Testis (tissue), 2 donors: ENCODE data around the gene ACER1.

Source experiments
- POLR2A ChIP-seq: fragments of 450-650 bp; IDR thresholded peaks from one replicate; pipeline ENCODE4 v1.6.1; 2017; ENCODE audit warnings: antibody characterized with exemption, mild to moderate bottlenecking, moderate library complexity
- TF ChIP-seq, protein P1 (sequence below), 3 experiments: fragments of 450-650 bp in 2 of 3; fragments of 200-600 bp in 1 of 3; sonication (generic) in 1 of 3; IDR thresholded peaks; one replicate each; pipeline ENCODE4 v1.5.1; 2016 to 2019; ENCODE audit warnings: antibody characterized with exemption in 3 of 3, mild to moderate bottlenecking in 2 of 3, moderate library complexity in 1 of 3

DNA sequence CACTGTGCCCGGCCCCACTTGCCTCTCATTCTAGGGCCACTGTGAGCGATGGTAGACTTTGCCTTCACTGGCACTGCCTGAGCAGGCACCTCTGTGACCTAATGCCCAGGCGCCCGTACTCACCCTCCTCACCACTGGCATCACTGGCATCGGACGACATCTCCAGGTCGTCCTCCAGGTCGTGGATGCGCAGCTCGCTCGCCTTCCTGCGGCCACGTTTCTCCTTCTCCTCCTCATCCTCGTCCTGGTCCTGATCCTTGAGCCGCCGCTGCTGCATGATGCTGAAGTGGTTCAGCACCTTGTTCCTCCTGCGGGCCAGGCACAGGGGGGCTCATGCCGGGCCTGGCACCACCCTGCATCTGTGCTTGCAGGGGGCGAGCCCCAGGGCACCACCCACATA, 49.8 kb upstream of the ACER1 start:
- TF ChIP-seq, protein P1, sequence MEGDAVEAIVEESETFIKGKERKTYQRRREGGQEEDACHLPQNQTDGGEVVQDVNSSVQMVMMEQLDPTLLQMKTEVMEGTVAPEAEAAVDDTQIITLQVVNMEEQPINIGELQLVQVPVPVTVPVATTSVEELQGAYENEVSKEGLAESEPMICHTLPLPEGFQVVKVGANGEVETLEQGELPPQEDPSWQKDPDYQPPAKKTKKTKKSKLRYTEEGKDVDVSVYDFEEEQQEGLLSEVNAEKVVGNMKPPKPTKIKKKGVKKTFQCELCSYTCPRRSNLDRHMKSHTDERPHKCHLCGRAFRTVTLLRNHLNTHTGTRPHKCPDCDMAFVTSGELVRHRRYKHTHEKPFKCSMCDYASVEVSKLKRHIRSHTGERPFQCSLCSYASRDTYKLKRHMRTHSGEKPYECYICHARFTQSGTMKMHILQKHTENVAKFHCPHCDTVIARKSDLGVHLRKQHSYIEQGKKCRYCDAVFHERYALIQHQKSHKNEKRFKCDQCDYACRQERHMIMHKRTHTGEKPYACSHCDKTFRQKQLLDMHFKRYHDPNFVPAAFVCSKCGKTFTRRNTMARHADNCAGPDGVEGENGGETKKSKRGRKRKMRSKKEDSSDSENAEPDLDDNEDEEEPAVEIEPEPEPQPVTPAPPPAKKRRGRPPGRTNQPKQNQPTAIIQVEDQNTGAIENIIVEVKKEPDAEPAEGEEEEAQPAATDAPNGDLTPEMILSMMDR (IDR thresholded peaks at IDR 0.05), result no peak
- TF ChIP-seq POLR2A, result no peak
